Uterus (tissue), 4 donors: ENCODE results near the gene DNASE2. TPM values are rescaled to one million over a fixed set of nuclear protein-coding genes. Genes with fewer than 3 reads are reported as not detected.

ENCODE experiments used
- DNase-seq, 2 donors: peaks; one replicate each; pipeline ENCODE4 v3.0.0-alpha.2; 2019 to 2020
- H3K27ac ChIP-seq, 2 donors: fragments of 200-600 bp; sonication (generic); 1 replicate in 1 of 2; 2 replicates in 1 of 2; pipeline ENCODE4 v1.5.1; 2016 to 2018
- H3K27me3 ChIP-seq, 2 donors: fragments of 200-600 bp; sonication (generic); one replicate each; pipeline ENCODE4 v1.5.1; 2018 to 2019; ENCODE audit warnings: control low read depth in 1 of 2
- H3K36me3 ChIP-seq, 2 donors: fragments of 200-600 bp; sonication (generic); one replicate each; pipeline ENCODE4 v1.5.1; 2019; ENCODE audit warnings: control low read depth in 1 of 2
- H3K4me1 ChIP-seq, 2 donors: fragments of 200-600 bp; sonication (generic); one replicate each; pipeline ENCODE4 v1.5.1; 2018 to 2019; ENCODE audit warnings: control low read depth in 1 of 2
- H3K4me3 ChIP-seq, 2 donors: fragments of 200-600 bp; sonication (generic); 1 replicate in 1 of 2; 2 replicates in 1 of 2; pipeline ENCODE4 v1.5.1; 2018 to 2019; ENCODE audit warnings: mild to moderate bottlenecking in 1 of 2
- H3K9me3 ChIP-seq, 2 donors: fragments of 200-600 bp; sonication (generic); one replicate each; pipeline ENCODE4 v1.5.1; 2019; ENCODE audit warnings: control low read depth in 1 of 2
- POLR2A ChIP-seq, 2 donors: fragments of 450-650 bp; IDR thresholded peaks; one replicate each; pipeline ENCODE4 v1.6.1; 2016; ENCODE audit warnings: antibody characterized with exemption in 2 of 2, mild to moderate bottlenecking in 1 of 2, moderate library complexity in 1 of 2
- intact Hi-C: fragments of 100-400 bp; cut with DNase I; formaldehyde crosslinking; loops from one replicate; pipeline ENCODE4 v1.15.1; 2023; ENCODE audit warnings: low total_unique reads
- total RNA-seq, 4 donors: library from RNA; depleted of rRNA in 3 of 4; stranded (reverse); fragments of >200 nt in 3 of 4; gene quantifications; one replicate each; pipeline versions ENCODE4 v1.1.0 to v1.2.4, GENCODE V29; 2014 to 2023
- TF ChIP-seq, protein P1 (sequence below), 4 experiments: fragments of 200-600 bp in 2 of 4; fragments of 450-650 bp in 2 of 4; sonication (generic) in 2 of 4; IDR thresholded peaks; one replicate each; pipeline ENCODE4 v1.5.1; 2016 to 2019; ENCODE audit warnings: antibody characterized with exemption in 4 of 4, mild to moderate bottlenecking in 2 of 4, moderate library complexity in 1 of 4
- donor health status: DM: yes; HTN: yes; CAD: no.

Gene DNASE2
- total RNA-seq, 4 donors from 2014 or later = 19.0 to 65.8 (median 31.0) TPM

DNA sequence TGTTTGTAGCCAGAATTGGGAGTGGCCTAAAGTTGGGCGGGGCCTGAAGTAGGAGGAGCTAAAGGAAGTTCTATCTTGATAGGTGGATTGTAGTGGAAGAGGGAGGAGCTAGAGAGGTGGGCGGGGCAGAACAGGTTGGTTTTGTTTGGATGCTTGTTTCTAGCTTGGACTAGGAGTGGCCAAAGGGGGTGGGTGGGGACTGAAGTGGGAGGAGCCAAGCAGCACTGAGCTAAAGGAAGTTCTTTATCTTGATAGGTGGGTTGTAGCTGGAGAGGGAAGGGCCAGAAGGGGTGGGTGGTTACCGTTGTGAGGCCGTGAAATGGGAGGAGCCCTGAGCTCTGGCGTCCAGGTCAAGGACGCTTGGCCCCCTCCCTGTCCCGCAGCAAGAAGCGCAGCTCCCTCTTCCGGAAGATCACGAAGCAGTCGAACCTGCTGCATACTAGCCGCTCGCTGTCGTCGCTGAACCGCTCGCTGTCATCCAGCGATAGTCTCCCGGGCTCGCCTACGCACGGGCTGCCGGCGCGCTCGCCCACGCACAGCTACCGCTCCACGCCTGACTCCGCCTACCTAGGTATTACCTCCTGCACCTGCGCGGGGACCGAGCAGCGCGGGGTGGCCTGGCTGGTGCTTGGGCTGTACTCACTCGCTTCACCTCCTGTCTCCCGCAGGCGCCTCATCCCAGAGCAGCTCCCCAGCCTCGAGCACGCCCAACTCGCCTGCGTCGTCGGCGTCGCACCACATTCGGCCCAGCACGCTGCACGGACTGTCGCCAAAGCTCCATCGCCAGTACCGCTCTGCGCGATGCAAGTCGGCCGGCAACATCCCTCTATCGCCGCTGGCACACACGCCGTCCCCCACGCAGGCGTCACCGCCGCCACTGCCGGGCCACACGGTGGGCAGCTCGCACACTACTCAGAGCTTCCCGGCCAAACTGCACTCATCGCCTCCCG, 8.0 kb downstream of the DNASE2 start:
- TF ChIP-seq POLR2A (IDR thresholded peaks at IDR 0.05) = no peak
- TF ChIP-seq, protein P1, sequence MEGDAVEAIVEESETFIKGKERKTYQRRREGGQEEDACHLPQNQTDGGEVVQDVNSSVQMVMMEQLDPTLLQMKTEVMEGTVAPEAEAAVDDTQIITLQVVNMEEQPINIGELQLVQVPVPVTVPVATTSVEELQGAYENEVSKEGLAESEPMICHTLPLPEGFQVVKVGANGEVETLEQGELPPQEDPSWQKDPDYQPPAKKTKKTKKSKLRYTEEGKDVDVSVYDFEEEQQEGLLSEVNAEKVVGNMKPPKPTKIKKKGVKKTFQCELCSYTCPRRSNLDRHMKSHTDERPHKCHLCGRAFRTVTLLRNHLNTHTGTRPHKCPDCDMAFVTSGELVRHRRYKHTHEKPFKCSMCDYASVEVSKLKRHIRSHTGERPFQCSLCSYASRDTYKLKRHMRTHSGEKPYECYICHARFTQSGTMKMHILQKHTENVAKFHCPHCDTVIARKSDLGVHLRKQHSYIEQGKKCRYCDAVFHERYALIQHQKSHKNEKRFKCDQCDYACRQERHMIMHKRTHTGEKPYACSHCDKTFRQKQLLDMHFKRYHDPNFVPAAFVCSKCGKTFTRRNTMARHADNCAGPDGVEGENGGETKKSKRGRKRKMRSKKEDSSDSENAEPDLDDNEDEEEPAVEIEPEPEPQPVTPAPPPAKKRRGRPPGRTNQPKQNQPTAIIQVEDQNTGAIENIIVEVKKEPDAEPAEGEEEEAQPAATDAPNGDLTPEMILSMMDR (IDR thresholded peaks at IDR 0.05) = no peak
- no peak overlapping the region for H3K27ac ChIP-seq
- no peak overlapping the region for H3K4me3 ChIP-seq
- no peak for DNase-seq
- H3K9me3 ChIP-seq = no peaks in the 10 kb centered on the region
- intact Hi-C loops = no loop called here
- H3K4me1 ChIP-seq = no peaks in the 10 kb centered on the region
- no peaks in the 10 kb centered on the region for H3K27me3 ChIP-seq
- H3K36me3 ChIP-seq = no peaks in the 10 kb centered on the region

DNA sequence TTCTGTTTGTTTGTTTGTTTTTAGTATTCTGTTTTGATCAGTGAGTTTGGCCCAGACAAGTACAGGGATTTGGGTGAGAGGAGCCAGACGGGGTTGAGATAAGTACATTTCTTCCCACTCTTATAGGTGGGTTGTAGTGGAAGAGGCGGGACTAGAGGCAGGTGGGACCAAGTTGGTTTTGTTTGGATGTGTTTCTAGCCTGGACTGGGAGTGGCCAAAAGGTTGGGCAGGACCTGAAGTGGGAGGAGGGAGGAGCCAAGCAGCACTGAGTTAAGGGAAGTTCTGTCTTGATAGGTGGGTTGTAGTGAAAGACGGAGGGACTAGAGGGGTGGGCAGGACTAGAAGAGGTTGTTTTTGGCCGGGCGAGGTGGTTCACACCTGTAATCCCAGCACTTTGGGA, 9.0 kb downstream of the DNASE2 start:
- DNase-seq = no peak
- Histone ChIP-seq H3K4me3 (no peak overlapping the region), H3K36me3 (no peaks in the 10 kb centered on the region), H3K27me3 (no peaks in the 10 kb centered on the region), H3K4me1 (no peaks in the 10 kb centered on the region), H3K27ac (no peak overlapping the region), H3K9me3 (no peaks in the 10 kb centered on the region)
- no peak for TF ChIP-seq POLR2A (IDR thresholded peaks at IDR 0.05)
- TF ChIP-seq, protein P1 (IDR thresholded peaks at IDR 0.05) = no peak
- intact Hi-C loops = no loop called here

DNA sequence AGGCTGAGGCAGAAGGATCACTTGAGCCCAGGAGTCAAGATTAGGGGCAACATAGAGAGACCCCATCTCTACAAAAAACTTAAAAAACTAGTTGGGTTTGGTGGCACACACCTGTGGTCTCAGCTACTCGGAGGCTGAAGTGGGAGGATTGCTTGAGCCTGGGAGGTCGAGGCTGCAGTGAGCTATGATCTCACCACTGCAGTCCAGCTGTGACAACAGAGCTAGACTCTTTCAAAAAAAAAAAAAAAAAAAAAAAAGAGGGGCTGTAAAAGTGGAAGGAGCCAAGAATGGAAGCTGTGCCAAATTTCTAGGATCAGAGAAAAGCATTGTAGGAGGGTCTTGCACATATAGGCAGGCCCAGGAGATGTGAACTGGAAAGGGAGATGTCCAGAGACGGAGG, 9.6 kb downstream of the DNASE2 start:
- no peak for DNase-seq
- Histone ChIP-seq H3K4me3 (no peak overlapping the region), H3K27ac (no peak overlapping the region), H3K9me3 (no peaks in the 10 kb centered on the region), H3K4me1 (no peaks in the 10 kb centered on the region), H3K27me3 (no peaks in the 10 kb centered on the region), H3K36me3 (no peaks in the 10 kb centered on the region)
- intact Hi-C loops = no loop called here
- no peak for TF ChIP-seq POLR2A (IDR thresholded peaks at IDR 0.05)
- TF ChIP-seq, protein P1 (IDR thresholded peaks at IDR 0.05) = no peak

DNA sequence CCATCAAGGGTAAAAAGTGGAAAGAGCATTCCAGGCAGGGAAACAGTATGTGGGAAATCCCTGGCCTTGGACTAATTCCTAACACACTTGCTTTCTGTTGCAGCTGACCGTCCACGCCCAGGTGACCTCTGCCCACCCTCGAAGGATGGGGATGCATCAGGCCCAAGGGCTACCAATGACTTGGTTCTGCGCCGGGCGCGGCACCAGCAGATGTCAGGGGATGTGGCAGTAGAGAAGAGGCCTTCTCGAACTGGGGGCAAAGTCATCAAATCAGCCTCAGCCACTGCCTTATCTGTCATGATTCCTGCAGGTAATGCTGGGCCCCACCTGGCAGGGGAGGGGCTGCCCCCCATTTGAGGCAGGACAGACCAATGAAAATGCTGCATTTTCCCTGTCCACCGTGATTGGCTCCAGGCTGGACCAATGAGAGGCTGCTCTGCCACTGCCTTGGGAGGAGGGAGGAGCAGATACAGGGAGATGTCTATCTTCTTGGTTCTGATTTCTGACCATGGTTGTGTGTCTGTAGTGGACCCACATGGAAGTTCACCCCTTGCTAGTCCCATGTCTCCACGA, 12.6 kb downstream of the DNASE2 start:
- intact Hi-C loops = no loop called here
- no peaks in the 10 kb centered on the region for H3K9me3 ChIP-seq

More for the DNA sequence above, 12.6 kb downstream of the DNASE2 start:
- TF ChIP-seq, protein P1 (IDR thresholded peaks at IDR 0.05) = no peak
- no peak for TF ChIP-seq POLR2A (IDR thresholded peaks at IDR 0.05)
- H3K4me3 ChIP-seq = no peak overlapping the region
- H3K27me3 ChIP-seq = no peaks in the 10 kb centered on the region
- no peak for DNase-seq
- no peak overlapping the region for H3K27ac ChIP-seq
- H3K36me3 ChIP-seq = no peaks in the 10 kb centered on the region
- H3K4me1 ChIP-seq = no peaks in the 10 kb centered on the region
